ENCODE measurements around the gene DUT.
"Not testable (repeated sequence)": the region's sequence is repeated elsewhere in the genome, so short reads cannot be mapped to it uniquely, and the experiment has no call there.

The DUT gene

GRCh38 chr15:48330855-48331795 is at the start of gene DUT:
Gene DUT (plus strand): TSS chr15:48331429. CDS start chr15:48331516, 87 bp downstream.
- peak; percentile 82 for DNase-seq

GRCh38 chr15:48281674-48282073 is 49.6 kb upstream of the DUT start:
- no peak for DNase-seq

GRCh38 chr15:48282216-48282615 is 49.0 kb upstream of the DUT start:
- DNase-seq, result no peak

GRCh38 chr15:48283396-48284145 is 47.7 kb upstream of the DUT start:
- no peak for DNase-seq

- DNase-seq, result no peak
Observed at GRCh38 chr15:48285329-48286214, 45.7 kb upstream of the DUT start.

- DNase-seq, result no peak
Observed at GRCh38 chr15:48289628-48290027, 41.6 kb upstream of the DUT start.

- no peak for DNase-seq
Observed at GRCh38 chr15:48292458-48292857, 38.8 kb upstream of the DUT start.

GRCh38 chr15:48297668-48298067 is 33.6 kb upstream of the DUT start:
- no peak for DNase-seq

GRCh38 chr15:48298914-48299313 is 32.3 kb upstream of the DUT start:
- DNase-seq, result no peak

GRCh38 chr15:48300038-48300437 is 31.2 kb upstream of the DUT start:
- no peak for DNase-seq

- DNase-seq, result no peak
Observed at GRCh38 chr15:48304398-48304797, 26.8 kb upstream of the DUT start.

GRCh38 chr15:48306639-48307038 is 24.6 kb upstream of the DUT start:
- DNase-seq, result no peak

- DNase-seq, result no peak
Observed at GRCh38 chr15:48307586-48307985, 23.6 kb upstream of the DUT start.

- DNase-seq, result no peak
Observed at GRCh38 chr15:48309740-48310139, 21.5 kb upstream of the DUT start.

GRCh38 chr15:48313216-48313615 is 18.0 kb upstream of the DUT start:
- no peak for DNase-seq

- DNase-seq, result no peak
Observed at GRCh38 chr15:48315041-48315440, 16.2 kb upstream of the DUT start.

GRCh38 chr15:48317221-48317620 is 14.0 kb upstream of the DUT start:
- no peak for DNase-seq

GRCh38 chr15:48318131-48318530 is 13.1 kb upstream of the DUT start:
- DNase-seq, result no peak

GRCh38 chr15:48323294-48323693 is 7.9 kb upstream of the DUT start:
- DNase-seq, result no peak

- no peak for DNase-seq
Observed at GRCh38 chr15:48324949-48325348, 6.3 kb upstream of the DUT start.

- DNase-seq, result no peak
Observed at GRCh38 chr15:48325400-48325799, 5.8 kb upstream of the DUT start.

GRCh38 chr15:48326180-48326579 is 5.0 kb upstream of the DUT start:
- not testable (repeated sequence) for DNase-seq
